Neural crest cell (in vitro differentiated cells): ENCODE data around the gene RIOK3. TPM values are rescaled to one million over a fixed set of nuclear protein-coding genes. Genes with fewer than 3 reads are reported as not detected.
"Not testable (repeated sequence)": the region's sequence is repeated elsewhere in the genome, so short reads cannot be mapped to it uniquely, and the experiment has no call there.

ENCODE experiments used
- DNase-seq: peaks from one replicate; pipeline ENCODE4 v3.0.0; 2021; ENCODE audit warnings: low read depth, mixed read lengths, low spot score
- H3K27ac Mint-ChIP-seq: one replicate; pipeline ENCODE4 v1.8.0; 2021; ENCODE audit warnings: mild to moderate bottlenecking, mixed read lengths; ENCODE audit not compliant: unreplicated experiment
- H3K27me3 Mint-ChIP-seq: 2 replicates; pipeline ENCODE4 v1.8.0; 2021; ENCODE audit warnings: low read depth, mild to moderate bottlenecking, mixed read lengths
- H3K36me3 Mint-ChIP-seq: 2 replicates; pipeline ENCODE4 v1.8.0; 2021; ENCODE audit warnings: low read depth, mild to moderate bottlenecking, mixed read lengths
- H3K4me1 Mint-ChIP-seq: 2 replicates; pipeline ENCODE4 v1.8.0; 2021; ENCODE audit warnings: mixed read lengths
- H3K4me3 Mint-ChIP-seq: one replicate; pipeline ENCODE4 v1.8.0; 2021; ENCODE audit warnings: mild to moderate bottlenecking, mixed read lengths
- H3K9me3 Mint-ChIP-seq: 2 replicates; pipeline ENCODE4 v1.8.0; 2021; ENCODE audit warnings: mixed read lengths
- total RNA-seq: library from RNA; stranded (reverse); gene quantifications from 2 replicates; pipeline ENCODE4 v1.2.1, GENCODE V29; 2021
- TF ChIP-seq, protein P1 (sequence below): fragments of 200-600 bp; sonication (generic); conservative IDR thresholded peaks from 2 replicates; pipeline ENCODE4 v1.5.0; 2021; ENCODE audit warnings: antibody characterized with exemption, mild to moderate bottlenecking

RIOK3 gene
- total RNA-seq, 1 donor from 2014 or later = 39.4 TPM

DNA sequence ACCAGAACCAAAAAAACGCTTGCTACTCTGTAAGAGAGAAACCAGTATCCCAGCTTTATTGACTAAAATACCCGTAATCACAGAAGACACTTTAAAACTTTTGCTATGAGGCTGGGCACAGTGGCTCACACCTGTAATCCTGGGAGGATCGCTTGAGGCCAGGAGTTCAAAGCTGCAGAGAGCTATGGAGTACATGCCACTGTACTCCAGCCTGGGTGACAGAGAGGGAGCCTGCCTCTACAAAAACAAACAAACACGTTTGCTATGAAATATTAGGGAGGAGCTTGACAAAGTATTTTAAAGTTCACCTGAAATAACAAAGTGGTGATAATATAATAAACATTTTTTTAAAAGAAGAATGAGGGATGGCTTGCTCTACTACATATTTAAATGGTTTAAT, 28.5 kb upstream of the RIOK3 start:
- H3K27me3 Mint-ChIP-seq = no peaks in the 10 kb centered on the region
- no peak overlapping the region for H3K4me3 Mint-ChIP-seq
- peaks cover 3% of the 10 kb centered on the region for H3K9me3 Mint-ChIP-seq
- TF ChIP-seq, protein P1, sequence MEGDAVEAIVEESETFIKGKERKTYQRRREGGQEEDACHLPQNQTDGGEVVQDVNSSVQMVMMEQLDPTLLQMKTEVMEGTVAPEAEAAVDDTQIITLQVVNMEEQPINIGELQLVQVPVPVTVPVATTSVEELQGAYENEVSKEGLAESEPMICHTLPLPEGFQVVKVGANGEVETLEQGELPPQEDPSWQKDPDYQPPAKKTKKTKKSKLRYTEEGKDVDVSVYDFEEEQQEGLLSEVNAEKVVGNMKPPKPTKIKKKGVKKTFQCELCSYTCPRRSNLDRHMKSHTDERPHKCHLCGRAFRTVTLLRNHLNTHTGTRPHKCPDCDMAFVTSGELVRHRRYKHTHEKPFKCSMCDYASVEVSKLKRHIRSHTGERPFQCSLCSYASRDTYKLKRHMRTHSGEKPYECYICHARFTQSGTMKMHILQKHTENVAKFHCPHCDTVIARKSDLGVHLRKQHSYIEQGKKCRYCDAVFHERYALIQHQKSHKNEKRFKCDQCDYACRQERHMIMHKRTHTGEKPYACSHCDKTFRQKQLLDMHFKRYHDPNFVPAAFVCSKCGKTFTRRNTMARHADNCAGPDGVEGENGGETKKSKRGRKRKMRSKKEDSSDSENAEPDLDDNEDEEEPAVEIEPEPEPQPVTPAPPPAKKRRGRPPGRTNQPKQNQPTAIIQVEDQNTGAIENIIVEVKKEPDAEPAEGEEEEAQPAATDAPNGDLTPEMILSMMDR = no peak
- H3K4me1 Mint-ChIP-seq = peaks cover 18% of the 10 kb centered on the region
- H3K36me3 Mint-ChIP-seq = peaks cover 16% of the 10 kb centered on the region
- H3K27ac Mint-ChIP-seq = no peak overlapping the region
- DNase-seq = no peak

DNA sequence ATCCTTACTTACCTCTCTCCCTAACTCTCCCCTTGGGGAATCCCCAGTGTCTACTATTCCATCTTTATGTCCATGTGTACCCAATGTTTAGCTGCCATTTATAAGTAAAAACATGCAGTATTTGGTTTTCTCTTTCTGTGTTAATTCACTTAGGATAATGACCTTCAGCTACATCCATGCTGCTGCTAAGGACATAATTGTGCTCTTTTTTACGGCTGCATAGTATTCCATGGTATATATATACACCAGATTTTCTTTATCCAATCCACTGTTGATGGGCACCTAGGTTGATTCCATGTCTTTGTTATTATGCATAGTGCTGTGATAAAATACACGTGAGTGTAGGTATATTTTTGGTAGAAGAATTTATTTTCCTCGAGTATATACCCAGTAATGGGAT, 24.3 kb upstream of the RIOK3 start:
- Mint-ChIP-seq H3K27me3 (no peaks in the 10 kb centered on the region), H3K4me3 (no peak overlapping the region), H3K27ac (no peak overlapping the region), H3K4me1 (peaks cover 3% of the 10 kb centered on the region), H3K36me3 (peaks cover 15% of the 10 kb centered on the region), H3K9me3 (peaks cover 3% of the 10 kb centered on the region)
- DNase-seq = no peak
- TF ChIP-seq, protein P1 = no peak

DNA sequence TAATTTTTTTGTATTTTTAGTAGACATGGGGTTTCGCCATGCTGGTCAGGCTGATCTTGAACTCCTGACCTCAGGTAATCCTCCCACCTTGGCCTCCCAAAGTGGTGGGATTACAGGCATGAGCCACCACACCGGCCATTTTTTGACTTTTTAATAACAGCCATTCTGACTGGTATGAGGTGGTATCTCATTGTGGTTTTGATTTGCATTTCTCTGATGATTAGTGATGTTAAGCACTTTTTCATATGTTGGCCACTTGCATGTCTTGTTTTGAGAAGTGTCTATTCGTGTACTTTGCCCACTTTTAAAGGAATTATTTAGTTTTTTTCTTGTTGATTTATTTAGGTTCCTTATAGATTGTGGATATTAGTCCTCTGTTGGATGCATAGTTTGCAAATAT, 23.5 kb upstream of the RIOK3 start:
- not testable (repeated sequence) for H3K27me3 Mint-ChIP-seq, H3K4me1 Mint-ChIP-seq, H3K36me3 Mint-ChIP-seq

DNA sequence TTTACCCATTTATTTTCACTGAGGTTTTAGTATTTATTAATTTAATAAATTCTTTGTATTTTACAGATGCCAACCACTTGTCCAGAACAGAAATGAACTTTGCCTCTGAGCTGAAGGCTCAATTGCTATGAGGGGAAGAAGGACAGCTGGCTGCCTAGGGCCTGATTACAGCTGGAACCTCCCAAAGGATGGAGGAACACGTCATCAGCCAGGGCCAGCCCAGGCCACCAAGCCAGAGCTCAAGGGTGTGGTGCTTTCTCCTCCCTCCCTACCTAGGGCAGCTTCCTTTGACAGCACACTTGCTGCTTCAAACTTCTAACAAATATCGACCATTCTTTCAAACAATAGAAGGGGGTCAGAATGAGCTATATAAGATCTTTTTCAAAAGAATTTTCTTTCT, 19.7 kb upstream of the RIOK3 start:
- peaks cover 14% of the 10 kb centered on the region for H3K4me1 Mint-ChIP-seq
- H3K27ac Mint-ChIP-seq = no peak overlapping the region
- H3K27me3 Mint-ChIP-seq = no peaks in the 10 kb centered on the region
- H3K36me3 Mint-ChIP-seq = peaks cover 6% of the 10 kb centered on the region
- peaks cover 3% of the 10 kb centered on the region for H3K9me3 Mint-ChIP-seq
- TF ChIP-seq, protein P1 = no peak
- H3K4me3 Mint-ChIP-seq = peak overlapping the region; percentile 7
- no peak for DNase-seq

More for the DNA sequence above, 23.5 kb upstream of the RIOK3 start:
- not testable (repeated sequence) for H3K27ac Mint-ChIP-seq, DNase-seq, H3K9me3 Mint-ChIP-seq, H3K4me3 Mint-ChIP-seq

DNA sequence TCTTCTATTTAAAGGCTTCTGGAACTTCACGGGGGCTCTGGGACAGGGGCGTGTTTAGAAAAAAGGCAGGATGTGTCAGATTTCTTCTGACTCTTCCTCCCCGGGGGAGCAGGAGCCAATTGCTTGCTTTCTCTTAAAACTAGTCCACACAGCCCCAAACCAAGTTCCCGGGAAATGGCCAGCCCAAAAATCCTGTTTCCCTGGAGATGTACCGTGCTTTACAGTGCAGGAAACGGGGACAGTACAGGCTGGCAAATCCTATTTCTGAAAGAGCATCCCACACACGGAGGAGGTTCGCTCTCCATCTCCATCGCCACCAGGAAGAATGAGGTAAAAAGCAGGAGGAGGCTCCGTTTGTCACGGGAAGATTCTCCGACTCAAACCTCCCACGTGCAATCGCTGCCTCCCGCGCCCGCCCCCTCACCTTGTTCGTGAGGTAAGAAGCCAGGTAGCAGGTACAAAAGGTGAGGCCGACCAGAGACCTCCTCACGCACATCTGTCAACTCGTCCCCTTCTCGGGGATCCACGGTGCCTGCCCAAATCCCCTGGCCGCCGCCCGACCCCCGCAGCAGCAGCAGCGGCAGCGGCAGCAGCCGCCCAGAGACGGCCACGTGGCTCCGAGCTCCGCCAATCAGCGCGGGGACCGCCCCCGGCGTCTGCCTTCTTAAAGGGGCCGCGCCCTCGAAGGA, 15.6 kb upstream of the RIOK3 start:
- Mint-ChIP-seq H3K9me3 (no peaks in the 10 kb centered on the region), H3K4me1 (peaks cover 18% of the 10 kb centered on the region), H3K36me3 (no peaks in the 10 kb centered on the region), H3K27ac (peak overlapping the region; percentile 92), H3K27me3 (no peaks in the 10 kb centered on the region), H3K4me3 (peak overlapping the region; percentile 97)
- TF ChIP-seq, protein P1 = no peak
- peak; percentile 70 for DNase-seq

DNA sequence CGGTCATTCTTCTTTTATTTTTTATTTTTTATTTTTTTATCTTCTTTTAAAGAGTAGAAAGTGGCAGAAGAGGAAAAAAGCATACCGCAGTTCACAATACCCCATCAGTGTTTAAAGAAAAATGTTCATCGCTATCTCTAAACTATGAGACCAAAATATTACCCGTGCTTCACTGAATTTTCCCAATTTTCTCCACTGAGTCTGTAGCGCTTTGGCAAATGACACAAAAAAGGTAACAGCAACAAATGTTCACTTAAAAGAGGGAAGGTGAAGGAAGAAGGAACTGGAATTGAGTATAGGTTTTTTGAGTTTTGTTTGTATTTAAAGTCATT, 15.1 kb upstream of the RIOK3 start:
- H3K27me3 Mint-ChIP-seq = no peaks in the 10 kb centered on the region
- peak overlapping the region; percentile 97 for H3K4me3 Mint-ChIP-seq
- no peak for DNase-seq
- no peak overlapping the region for H3K27ac Mint-ChIP-seq
- no peaks in the 10 kb centered on the region for H3K9me3 Mint-ChIP-seq
- H3K36me3 Mint-ChIP-seq = no peaks in the 10 kb centered on the region
- peaks cover 18% of the 10 kb centered on the region for H3K4me1 Mint-ChIP-seq
- TF ChIP-seq, protein P1 = no peak
